ENCODE results near the gene CEND1.

CEND1 gene

DNA sequence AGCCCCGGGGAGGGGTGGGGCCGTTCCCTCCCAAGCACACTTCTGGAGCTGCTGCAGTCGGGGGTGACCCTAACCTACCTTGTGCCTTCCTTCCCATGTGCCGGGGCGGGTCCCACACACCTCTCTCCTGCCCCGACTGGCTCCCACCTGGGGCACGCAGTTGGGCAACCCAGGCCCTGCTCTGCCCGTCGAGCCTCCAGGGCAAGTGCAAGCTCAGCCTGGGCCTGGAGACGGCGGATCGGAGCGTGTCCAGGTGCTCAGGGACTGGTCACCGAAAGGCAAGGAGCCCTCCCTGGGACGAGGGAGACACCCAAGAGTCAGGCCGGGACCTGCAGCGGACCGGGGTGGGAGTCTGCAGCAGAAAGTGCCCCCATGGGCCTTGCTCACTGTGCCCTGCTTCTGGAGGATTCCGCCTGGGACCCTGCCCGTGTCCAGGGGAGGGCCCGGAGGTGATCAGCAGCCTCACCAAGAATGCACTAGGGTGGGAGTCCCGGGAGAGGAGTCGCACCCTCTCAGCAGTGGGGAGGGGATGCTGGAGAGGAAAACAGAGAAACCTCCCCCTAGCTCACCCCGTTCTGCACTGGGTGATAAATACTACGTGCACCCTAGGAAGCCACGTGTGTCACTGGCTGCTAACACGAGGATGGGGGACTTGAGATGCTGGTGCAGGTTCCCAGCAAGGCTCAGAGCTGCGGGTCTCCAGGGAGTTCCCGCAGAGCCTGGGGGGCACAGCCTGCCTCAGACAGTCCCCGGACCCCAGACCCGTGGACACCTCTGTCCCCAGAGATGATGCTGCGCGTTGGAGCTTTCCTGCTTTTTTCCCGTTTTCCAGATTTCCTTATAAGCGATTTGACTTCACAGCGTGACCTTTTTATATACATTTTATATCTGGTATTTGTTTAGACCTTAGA, 7.4 kb downstream of the CEND1 start:
- Mint-ChIP-seq H3K9me3 (no peaks in the 10 kb centered on the region), H3K4me3 (no peak overlapping the region), H3K36me3 (ENCODE audit: insufficient read depth) (peaks cover 6% of the 10 kb centered on the region), H3K27ac (ENCODE audit: low read depth) (no peak overlapping the region), H3K4me1 (peaks cover 6% of the 10 kb centered on the region), H3K27me3 (no peaks in the 10 kb centered on the region)
- no peak for DNase-seq (ENCODE audit: low spot score in 2 of 2)
- no peak for ATAC-seq (replicated peaks; ENCODE audit: extremely low read depth, poor library complexity, severe bottlenecking)

DNA sequence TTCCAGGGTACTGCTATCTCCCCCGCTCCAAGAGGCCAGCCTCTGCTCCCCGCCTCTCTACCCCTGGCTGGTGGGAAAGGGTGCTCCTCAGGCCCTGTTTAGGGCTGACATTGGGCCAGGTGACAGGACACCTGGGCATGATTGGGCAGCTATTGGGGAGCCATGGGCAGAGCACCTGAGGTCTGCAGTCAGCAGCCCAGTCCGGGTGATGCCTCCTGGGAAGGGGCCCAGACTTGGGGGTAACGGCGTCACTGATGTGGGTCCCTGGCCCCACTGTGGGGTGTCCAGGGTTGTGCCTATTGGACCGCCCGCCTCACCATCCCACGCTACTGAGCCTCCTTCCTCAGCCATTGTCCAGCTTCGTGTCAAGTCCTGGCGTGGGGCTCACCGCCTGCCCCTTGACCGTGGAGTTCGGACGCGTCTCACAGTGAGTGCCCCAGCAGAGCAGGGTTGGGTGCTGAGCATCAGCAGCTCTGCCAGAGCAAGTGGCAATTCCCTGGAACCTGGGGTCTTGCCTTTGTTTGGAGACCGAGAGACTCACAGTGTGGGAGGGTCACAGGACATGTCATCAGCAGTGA, 9.8 kb downstream of the CEND1 start:
- Mint-ChIP-seq H3K9me3 (no peaks in the 10 kb centered on the region), H3K4me1 (peaks cover 13% of the 10 kb centered on the region), H3K4me3 (no peak overlapping the region), H3K36me3 (ENCODE audit: insufficient read depth) (peaks cover 7% of the 10 kb centered on the region), H3K27ac (ENCODE audit: low read depth) (no peak overlapping the region), H3K27me3 (no peaks in the 10 kb centered on the region)
- ATAC-seq (replicated peaks; ENCODE audit: extremely low read depth, poor library complexity, severe bottlenecking) (no peak), DNase-seq (ENCODE audit: low spot score in 2 of 2) (no peak)

DNA sequence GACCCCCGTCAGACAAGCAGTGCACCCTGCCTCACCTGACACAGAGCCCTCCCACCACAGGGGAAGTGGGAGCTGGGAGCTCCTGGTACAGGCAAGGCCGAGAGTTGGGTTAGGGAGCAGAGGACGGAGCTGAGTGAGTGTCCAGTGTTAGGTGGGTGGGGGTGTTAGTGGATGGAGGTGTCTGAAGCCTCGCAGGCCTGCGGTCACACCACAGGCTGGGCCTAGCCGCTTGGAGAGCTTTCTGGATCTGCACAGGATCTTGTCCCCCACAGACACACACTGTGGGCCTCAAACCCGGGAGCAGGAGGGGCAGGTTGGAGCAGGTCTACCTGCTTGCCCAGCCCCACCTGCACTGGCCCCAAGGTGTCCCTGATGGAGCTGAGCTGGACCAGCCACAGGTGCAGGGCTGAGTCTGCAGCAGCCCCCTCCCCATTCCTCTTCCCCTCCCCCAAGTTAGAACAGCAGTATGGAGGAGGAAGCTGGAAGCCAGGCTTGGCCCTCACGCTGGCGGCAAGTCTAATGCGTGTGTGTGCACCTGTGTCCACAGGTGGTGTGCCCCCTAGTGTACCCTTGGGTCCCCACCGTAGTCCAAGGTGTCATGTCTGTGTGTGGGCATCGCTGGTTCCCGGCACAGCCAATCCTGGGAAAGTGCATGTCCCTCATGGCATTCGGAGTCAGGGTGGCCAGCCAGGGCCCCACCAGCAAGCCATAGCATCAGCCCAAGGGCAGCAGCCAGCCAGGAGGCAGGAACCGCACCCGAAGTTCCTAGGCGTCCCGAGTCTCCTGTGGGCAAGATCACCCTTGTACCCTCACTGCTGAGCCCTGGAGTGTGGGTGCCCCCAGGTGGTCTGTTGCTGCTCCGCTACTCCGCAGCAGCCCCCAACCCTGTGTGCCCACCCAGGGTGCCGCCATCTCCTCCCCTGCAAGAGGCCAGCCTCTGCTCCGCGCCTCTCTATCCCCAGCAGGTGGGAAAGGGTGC, 10.6 kb downstream of the CEND1 start:
- H3K36me3 Mint-ChIP-seq (ENCODE audit: insufficient read depth): peaks cover 7% of the 10 kb centered on the region
- no peaks in the 10 kb centered on the region for H3K9me3 Mint-ChIP-seq
- H3K27ac Mint-ChIP-seq (ENCODE audit: low read depth): no peak overlapping the region
- ATAC-seq (replicated peaks; ENCODE audit: extremely low read depth, poor library complexity, severe bottlenecking) (no peak), DNase-seq (ENCODE audit: low spot score in 2 of 2) (no peak)
- H3K27me3 Mint-ChIP-seq: no peaks in the 10 kb centered on the region
- peak overlapping the region; percentile 76 for H3K4me3 Mint-ChIP-seq
- peaks cover 13% of the 10 kb centered on the region for H3K4me1 Mint-ChIP-seq

DNA sequence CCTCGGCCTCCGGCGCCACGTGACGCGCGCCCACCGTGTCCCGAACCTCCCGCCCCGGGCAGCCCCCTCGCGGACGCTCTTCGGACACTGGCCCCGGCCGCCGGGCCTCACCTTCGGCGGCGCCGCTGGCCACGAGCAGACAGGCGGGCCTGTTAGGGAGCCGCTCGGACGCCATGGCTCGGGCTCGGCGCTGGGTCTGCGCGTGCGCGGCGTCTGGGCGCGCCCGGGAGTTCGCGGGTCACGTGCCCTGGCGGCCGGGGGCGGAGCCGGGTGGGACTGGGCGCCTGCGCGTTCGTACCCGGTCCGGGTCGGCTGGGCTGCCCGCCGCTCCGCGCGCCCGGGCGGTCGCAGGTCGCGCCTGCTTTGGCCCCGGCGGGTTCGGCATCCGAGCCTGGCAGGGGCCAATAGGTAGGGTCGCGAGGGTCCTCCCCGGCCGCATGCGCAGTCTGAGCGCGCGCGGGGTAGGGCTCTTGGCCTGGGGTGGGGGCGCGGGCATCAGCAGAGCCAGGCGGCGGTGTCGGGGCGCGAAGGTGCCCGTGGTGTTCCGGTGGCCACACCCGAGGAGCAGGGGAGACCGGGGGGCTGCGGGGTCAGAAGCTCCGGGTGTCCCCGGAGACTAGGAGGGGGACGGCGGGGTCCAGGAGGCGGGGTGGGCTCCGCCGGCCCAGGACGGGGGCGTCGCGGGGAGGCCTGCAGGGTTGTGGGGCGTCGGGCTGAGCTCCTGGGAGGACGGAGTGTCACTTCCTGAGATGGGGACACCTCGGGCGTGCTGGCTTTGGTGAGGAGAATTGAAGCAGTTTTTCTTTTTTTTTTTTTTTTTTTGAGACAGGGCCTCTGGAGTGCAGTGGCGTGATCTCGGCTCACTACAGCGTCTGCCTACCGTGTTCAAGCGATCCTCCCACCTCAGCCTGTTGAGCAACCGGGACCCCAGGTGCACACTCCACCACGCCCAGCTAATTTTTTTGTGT, 12.3 kb downstream of the CEND1 start, which contains the start of gene GATD1:
Gene GATD1, minus strand, starts transcription at position 200 of the 968 bp plus-strand sequence. Its CDS starts 25 bp downstream, at position 175.
- peak within 1 kb of the TSS; percentile 76 for H3K4me3 Mint-ChIP-seq
- peak within 1 kb of the TSS; percentile 71 for H3K27ac Mint-ChIP-seq (ENCODE audit: low read depth)
- H3K9me3 Mint-ChIP-seq: no peaks in the 10 kb centered on the region
- H3K36me3 Mint-ChIP-seq (ENCODE audit: insufficient read depth): peaks cover 4% of the 10 kb centered on the region
- H3K4me1 Mint-ChIP-seq: peaks cover 19% of the 10 kb centered on the region
- peak; percentile 89 to 92 for DNase-seq (ENCODE audit: low spot score in 2 of 2)
- H3K27me3 Mint-ChIP-seq: no peaks in the 10 kb centered on the region
- peak; percentile 88 for ATAC-seq (replicated peaks; ENCODE audit: extremely low read depth, poor library complexity, severe bottlenecking)

DNA sequence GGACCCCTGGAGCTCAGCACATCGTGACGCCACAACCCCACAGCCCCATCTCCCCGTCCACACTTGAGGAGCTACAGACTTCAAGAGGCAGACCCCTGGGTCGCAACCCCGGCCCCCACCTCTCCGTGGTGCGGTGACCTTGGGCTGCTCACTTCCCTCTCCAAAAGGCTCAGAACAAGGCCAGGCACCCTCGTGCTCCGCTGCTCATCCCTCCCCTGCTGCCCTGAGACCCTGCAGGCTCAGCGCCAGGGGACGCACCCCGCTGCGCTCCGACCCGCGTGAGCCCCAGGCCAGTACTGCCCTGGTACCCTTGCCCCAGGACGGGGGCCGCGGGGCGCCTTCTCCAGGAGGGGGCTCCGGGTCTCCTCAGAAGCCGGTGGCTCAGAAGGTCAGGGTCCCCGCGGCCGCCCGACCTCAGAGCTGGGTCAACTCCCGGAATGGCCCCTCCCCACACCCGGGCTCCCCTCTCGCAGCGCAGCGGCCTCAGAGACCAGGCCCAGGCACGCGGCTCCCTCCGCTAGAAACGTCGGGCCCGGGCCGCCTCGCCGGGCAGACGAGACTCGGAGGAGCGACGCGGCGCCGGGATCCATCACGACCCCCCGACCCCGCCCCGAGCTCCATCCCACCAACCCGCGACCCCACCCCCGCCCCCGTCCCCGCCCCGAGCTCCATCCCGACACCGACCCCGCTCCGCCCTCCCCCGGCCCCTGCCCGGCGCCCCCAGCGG, 13.2 kb downstream of the CEND1 start:
- peak overlapping the region; percentile 71 for H3K27ac Mint-ChIP-seq (ENCODE audit: low read depth)
- H3K27me3 Mint-ChIP-seq: no peaks in the 10 kb centered on the region
- DNase-seq (ENCODE audit: low spot score in 2 of 2): no peak
- peaks cover 19% of the 10 kb centered on the region for H3K4me1 Mint-ChIP-seq
- ATAC-seq (replicated peaks; ENCODE audit: extremely low read depth, poor library complexity, severe bottlenecking): peak; percentile 25
- peaks cover 4% of the 10 kb centered on the region for H3K36me3 Mint-ChIP-seq (ENCODE audit: insufficient read depth)
- H3K9me3 Mint-ChIP-seq: no peaks in the 10 kb centered on the region
- peak overlapping the region; percentile 76 for H3K4me3 Mint-ChIP-seq

DNA sequence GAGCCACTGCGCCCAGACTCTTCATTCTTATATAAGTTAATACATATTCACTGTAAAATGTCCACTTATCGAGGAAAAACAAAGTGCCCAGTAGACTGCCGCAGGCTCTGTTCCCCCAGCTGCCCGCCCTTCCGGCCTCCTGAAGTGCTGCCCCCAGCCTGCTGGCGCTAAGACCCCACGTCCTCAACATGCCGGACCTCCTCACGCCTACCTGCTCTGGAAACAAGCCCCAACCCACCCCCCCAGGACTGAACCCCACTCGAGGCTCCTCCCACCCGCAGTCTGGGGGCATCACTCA, 13.7 kb downstream of the CEND1 start:
- Mint-ChIP-seq H3K4me1 (peaks cover 19% of the 10 kb centered on the region), H3K9me3 (no peaks in the 10 kb centered on the region), H3K27ac (ENCODE audit: low read depth) (peak overlapping the region; percentile 71), H3K4me3 (peak overlapping the region; percentile 76), H3K27me3 (no peaks in the 10 kb centered on the region), H3K36me3 (ENCODE audit: insufficient read depth) (peaks cover 4% of the 10 kb centered on the region)
- no peak for ATAC-seq (replicated peaks; ENCODE audit: extremely low read depth, poor library complexity, severe bottlenecking)
- no peak for DNase-seq (ENCODE audit: low spot score in 2 of 2)

DNA sequence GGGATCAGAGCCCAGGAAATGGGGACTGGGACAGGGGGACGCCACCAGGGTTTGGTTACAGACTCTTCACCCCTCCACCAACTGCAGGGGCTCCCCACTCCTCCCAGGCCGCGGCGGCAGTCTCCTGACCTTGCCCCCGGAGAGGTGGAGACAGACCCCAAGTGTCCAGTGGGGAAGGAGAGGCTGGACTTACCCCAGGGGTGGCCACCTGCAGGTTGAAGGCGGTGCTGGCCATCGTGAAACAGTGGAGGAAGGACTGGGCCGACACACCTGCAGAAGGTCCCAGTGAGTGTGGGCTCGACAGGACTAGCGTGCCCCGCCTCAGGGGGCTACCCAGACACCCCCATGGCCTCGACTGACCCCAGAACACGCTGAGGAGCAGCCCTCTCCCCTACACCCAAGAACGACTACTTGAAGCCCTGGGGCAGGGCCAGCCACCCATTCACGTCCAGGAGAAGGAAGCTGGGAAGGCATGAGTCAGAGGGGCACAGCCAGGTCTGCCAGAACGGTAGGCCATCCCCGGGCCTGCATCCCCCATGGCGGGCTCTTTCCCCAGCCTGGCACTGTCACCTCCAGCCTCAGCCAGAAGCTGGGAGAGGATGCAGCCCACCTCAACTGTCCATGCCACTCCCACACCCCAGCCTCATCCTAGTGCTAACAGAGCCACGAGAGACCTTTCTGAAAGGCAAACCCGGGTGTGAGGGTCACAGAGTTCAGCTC, 14.9 kb downstream of the CEND1 start:
- Mint-ChIP-seq H3K4me3 (peak overlapping the region; percentile 76), H3K36me3 (ENCODE audit: insufficient read depth) (peaks cover 5% of the 10 kb centered on the region), H3K27ac (ENCODE audit: low read depth) (no peak overlapping the region), H3K27me3 (no peaks in the 10 kb centered on the region), H3K4me1 (peaks cover 19% of the 10 kb centered on the region), H3K9me3 (no peaks in the 10 kb centered on the region)
- no peak for ATAC-seq (replicated peaks; ENCODE audit: extremely low read depth, poor library complexity, severe bottlenecking)
- no peak for DNase-seq (ENCODE audit: low spot score in 2 of 2)

DNA sequence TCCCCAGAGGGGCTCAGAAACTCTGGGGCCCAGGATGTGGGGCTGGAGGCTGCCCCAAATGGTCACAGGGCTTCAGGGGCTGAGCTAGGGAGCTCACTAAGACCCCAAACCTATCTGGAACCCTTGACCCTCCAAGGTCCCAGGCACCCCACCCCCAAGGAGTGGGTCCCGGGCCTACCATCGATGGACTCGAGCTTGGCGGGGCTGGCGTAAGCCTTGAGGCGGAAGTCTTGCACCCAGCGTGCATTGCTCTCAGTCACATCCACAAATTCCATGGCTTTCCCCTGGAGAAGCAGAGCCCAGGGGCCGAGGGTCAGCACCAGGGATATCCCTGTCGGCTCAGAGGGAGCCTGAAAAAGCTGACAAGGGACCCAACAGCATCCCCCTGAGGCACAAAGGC, 16.1 kb downstream of the CEND1 start:
- H3K36me3 Mint-ChIP-seq (ENCODE audit: insufficient read depth): peaks cover 5% of the 10 kb centered on the region
- H3K9me3 Mint-ChIP-seq: no peaks in the 10 kb centered on the region
- no peak overlapping the region for H3K27ac Mint-ChIP-seq (ENCODE audit: low read depth)
- peaks cover 19% of the 10 kb centered on the region for H3K4me1 Mint-ChIP-seq
- H3K4me3 Mint-ChIP-seq: no peak overlapping the region
- H3K27me3 Mint-ChIP-seq: no peaks in the 10 kb centered on the region
- ATAC-seq (replicated peaks; ENCODE audit: extremely low read depth, poor library complexity, severe bottlenecking) (no peak), DNase-seq (ENCODE audit: low spot score in 2 of 2) (no peak)

DNA sequence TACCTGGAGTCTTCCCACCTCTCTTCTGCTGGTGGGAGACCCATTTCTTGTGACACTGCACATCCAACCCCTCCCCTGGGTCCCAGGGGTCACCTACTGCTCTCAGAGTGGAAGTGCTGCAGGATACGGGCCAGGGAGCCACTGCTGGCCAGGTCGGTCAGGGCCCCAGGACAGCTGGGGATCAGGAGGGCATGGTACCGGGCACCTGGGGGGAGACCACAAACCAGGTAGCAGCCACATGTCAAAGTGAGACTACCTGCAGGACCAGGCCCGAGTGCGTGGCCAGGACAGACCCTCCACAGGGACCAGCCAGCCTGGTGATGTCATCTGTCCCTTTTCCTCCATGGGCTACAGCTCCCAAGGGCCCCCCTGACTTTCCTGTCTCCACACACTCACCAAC, 16.5 kb downstream of the CEND1 start:
- no peak overlapping the region for H3K4me3 Mint-ChIP-seq
- H3K27me3 Mint-ChIP-seq: no peaks in the 10 kb centered on the region
- ATAC-seq (replicated peaks; ENCODE audit: extremely low read depth, poor library complexity, severe bottlenecking): no peak
- H3K27ac Mint-ChIP-seq (ENCODE audit: low read depth): no peak overlapping the region
- peaks cover 19% of the 10 kb centered on the region for H3K4me1 Mint-ChIP-seq
- no peaks in the 10 kb centered on the region for H3K9me3 Mint-ChIP-seq
- DNase-seq (ENCODE audit: low spot score in 2 of 2): no peak
- H3K36me3 Mint-ChIP-seq (ENCODE audit: insufficient read depth): peaks cover 5% of the 10 kb centered on the region

DNA sequence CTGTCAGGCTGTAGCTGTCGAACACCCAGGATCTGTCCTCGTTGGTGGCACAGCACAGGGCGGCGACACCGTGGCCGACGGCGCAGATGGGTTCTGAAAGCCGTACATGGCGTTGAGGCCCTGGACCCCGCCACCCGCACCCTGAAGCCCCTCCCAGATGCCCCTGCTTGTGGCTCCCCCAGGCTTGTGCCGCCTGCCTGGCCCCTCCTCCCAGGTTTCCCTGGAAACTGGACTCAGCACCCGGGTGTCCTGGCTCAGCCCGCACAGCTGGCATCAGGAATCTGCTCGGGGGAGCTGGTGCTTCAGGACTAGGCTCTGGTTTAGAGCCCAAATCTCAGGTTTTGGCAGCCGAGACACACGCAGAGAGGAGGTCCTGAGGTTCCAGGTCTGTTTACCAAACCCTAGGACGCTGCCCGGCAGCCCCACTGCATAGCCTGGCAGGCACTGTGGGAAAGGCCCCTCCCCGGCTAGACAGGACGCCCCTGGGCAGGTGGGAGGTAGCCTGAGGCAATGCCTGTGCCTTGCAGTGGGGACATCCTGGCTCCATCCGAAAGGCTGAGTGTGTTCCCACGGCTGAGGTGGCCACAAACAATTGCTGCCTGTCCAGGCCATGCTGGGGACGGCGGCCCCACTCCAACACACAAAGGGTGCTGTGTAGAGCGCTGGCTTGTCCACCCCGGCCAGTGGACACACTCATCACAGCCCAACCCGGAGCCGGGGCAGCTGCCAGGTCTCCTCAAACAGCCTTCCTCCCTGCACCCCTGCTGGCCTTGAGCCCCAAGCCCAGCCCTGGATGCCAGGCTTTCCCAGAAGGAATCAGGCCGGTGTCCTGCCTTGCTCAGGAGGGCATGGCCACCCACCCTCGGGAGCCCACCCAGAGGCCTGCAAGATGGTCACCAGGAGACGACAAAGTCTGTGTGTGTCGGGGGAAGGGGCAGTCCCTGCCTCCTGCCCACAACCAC, 17.2 kb downstream of the CEND1 start:
- Mint-ChIP-seq H3K9me3 (no peaks in the 10 kb centered on the region), H3K27me3 (no peaks in the 10 kb centered on the region), H3K27ac (ENCODE audit: low read depth) (no peak overlapping the region), H3K36me3 (ENCODE audit: insufficient read depth) (peaks cover 6% of the 10 kb centered on the region), H3K4me1 (peaks cover 19% of the 10 kb centered on the region), H3K4me3 (no peak overlapping the region)
- ATAC-seq (replicated peaks; ENCODE audit: extremely low read depth, poor library complexity, severe bottlenecking) (no peak), DNase-seq (ENCODE audit: low spot score in 2 of 2) (no peak)

Data from central memory CD8-positive, alpha-beta T cell (primary cell).